ENCODE data around the gene CDH4. TPM values are rescaled to one million over a fixed set of nuclear protein-coding genes. Genes with fewer than 3 reads are reported as not detected.
"Not testable (repeated sequence)": the region's sequence is repeated elsewhere in the genome, so short reads cannot be mapped to it uniquely, and the experiment has no call there.

Gene CDH4
- total and polyA plus RNA-seq, 2 donors (not counting 1 experiment from before 2014, with no cell fraction given) = not detected

DNA sequence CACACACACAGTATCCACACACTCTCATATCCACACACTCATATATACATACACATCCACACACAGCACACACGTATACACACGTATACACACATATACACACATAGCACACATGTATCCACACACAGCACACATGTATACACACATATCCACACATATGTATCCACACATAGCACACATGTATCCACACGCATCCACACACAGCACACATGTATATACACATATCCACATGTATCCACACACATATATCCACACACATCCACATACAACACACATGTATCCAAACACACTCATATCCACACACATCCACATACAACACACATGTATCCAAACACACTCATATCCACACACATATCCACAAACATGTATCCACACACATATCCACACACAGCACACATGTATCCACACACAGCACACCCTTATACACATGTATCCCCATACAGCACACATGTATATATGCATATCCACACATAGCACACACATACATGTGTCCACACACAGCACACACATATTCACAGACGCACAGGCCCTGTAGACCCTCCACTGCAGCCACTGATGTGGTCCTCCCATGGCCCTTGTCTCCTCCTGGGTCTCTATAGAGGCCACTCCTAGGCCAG lies 172.1 kb downstream of the CDH4 start:
- Histone ChIP-seq H3K9me3 (ENCODE audit: control extremely low read depth in 1 of 3, control insufficient read depth in 2 of 3, insufficient read depth in 1 of 3, low read length in 2 of 3) (peaks cover 0 to 48% (median 0%) of the 10 kb centered on the region in 3 donors), H3K4me1 (ENCODE audit: control insufficient read depth in 2 of 2, insufficient read depth in 2 of 2, low read length in 2 of 2) (no peaks in the 10 kb centered on the region), H3K36me3 (replicated peaks in 1 of 2; ENCODE audit: control extremely low read depth in 1 of 2, control insufficient read depth in 1 of 2, extremely low read depth in 1 of 2, insufficient read depth in 2 of 2, low read length in 1 of 2) (no peaks in the 10 kb centered on the region), H4K20me1 (ENCODE audit: control insufficient read depth, insufficient read depth, low read length, poor library complexity, severe bottlenecking) (no peaks in the 10 kb centered on the region), H3K79me2 (ENCODE audit: control insufficient read depth, insufficient read depth, low read length) (no peaks in the 10 kb centered on the region), H2AFZ (ENCODE audit: insufficient read depth, low read depth, low read length, poor library complexity, severe bottlenecking) (no peak overlapping the region), H3K9ac (ENCODE audit: low read length) (no peak overlapping the region), H3K4me3 (ENCODE audit: control extremely low read depth in 1 of 5, extremely low read depth in 1 of 5, insufficient read depth in 1 of 5, low read depth in 2 of 5, low read length in 4 of 5) (no peak overlapping the region), H3K4me2 (replicated peaks; ENCODE audit: low read depth, low read length, poor library complexity, severe bottlenecking) (no peak overlapping the region), H3K27me3 (replicated peaks in 1 of 4; ENCODE audit: control extremely low read depth in 1 of 4, control insufficient read depth in 3 of 4, insufficient read depth in 4 of 4, low read length in 3 of 4) (no peaks in the 10 kb centered on the region), H3K27ac (ENCODE audit: low read length in 2 of 2) (no peak overlapping the region)
- intact Hi-C loops (cut with micrococcal nuclease) = no loop called here
- ChIA-PET POLR2A (no interaction called here), CTCF (no interaction called here)
- Mint-ChIP-seq H3K27ac (no peak overlapping the region), H3K9me3 (ENCODE audit: insufficient read depth) (no peaks in the 10 kb centered on the region), H3K27me3 (no peaks in the 10 kb centered on the region), H3K4me3 (no peak overlapping the region), H3K4me1 (no peaks in the 10 kb centered on the region)
- DNase-seq (no peak), ATAC-seq (ENCODE audit: low read depth) (no peak)
- TF ChIP-seq EZH2 (IDR thresholded peaks at IDR 0.05; ENCODE audit: borderline replicate concordance, insufficient read depth, low read depth, low read length, poor library complexity, severe bottlenecking) = no peak
- TF ChIP-seq, protein P1, sequence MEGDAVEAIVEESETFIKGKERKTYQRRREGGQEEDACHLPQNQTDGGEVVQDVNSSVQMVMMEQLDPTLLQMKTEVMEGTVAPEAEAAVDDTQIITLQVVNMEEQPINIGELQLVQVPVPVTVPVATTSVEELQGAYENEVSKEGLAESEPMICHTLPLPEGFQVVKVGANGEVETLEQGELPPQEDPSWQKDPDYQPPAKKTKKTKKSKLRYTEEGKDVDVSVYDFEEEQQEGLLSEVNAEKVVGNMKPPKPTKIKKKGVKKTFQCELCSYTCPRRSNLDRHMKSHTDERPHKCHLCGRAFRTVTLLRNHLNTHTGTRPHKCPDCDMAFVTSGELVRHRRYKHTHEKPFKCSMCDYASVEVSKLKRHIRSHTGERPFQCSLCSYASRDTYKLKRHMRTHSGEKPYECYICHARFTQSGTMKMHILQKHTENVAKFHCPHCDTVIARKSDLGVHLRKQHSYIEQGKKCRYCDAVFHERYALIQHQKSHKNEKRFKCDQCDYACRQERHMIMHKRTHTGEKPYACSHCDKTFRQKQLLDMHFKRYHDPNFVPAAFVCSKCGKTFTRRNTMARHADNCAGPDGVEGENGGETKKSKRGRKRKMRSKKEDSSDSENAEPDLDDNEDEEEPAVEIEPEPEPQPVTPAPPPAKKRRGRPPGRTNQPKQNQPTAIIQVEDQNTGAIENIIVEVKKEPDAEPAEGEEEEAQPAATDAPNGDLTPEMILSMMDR (IDR thresholded peaks at IDR 0.05) = no peak
- 90% methylated on average over 4 of the region's 4 CpGs for WGBS (ENCODE audit: insufficient coverage)

DNA sequence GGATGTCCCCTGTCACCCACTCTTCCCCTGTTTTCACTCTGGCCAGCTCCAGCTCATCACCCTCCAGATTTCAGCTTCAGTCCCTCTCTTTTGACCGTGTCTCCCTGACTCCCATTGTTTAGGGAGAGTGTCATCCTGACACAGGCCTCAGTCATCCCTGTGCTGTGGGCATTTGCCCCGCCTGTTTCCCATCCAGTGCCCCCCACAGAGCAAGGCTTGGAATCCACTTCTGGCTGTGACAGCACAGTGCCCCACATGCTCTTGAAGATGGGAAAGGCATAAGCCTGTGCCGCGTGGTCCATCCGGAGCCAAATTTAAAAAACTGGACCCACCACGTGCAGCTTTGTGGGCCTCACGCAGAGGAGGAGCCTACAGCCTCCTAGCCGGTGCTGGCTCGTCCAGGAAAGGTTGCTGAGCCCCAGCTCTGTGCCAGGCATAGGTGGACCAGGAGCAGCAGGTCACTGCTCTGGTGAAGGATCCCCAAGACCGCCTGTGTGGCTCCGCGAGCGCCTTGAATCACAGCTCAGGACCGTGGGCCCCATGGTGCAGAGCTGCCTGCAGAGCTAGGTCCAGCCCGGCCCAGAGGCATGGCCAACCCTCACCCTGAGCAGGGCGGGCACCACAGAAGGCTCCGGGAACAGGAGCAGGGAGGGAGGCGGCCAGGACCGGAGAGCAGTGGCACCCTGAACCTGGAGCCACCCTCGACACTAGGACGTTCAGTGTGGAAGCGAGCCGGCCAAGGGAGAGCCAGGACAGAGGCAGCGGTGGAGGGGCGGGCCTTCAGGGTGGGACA lies 172.8 kb downstream of the CDH4 start:
- 95% methylated on average over 25 of the region's 25 CpGs for WGBS (ENCODE audit: insufficient coverage)
- ChIA-PET POLR2A (no interaction called here), CTCF (no interaction called here)
- ATAC-seq (ENCODE audit: low read depth) (no peak), DNase-seq (no peak)
- H3K9me3 ChIP-seq (ENCODE audit: control extremely low read depth in 1 of 3, control insufficient read depth in 2 of 3, insufficient read depth in 1 of 3, low read length in 2 of 3) = peaks cover 0 to 44% (median 0%) of the 10 kb centered on the region in 3 donors
- intact Hi-C loops (cut with micrococcal nuclease) = no loop called here
- no peaks in the 10 kb centered on the region for H3K4me1 Mint-ChIP-seq
- H3K79me2 ChIP-seq (ENCODE audit: control insufficient read depth, insufficient read depth, low read length) = no peaks in the 10 kb centered on the region
- H3K27me3 ChIP-seq (replicated peaks in 1 of 4; ENCODE audit: control extremely low read depth in 1 of 4, control insufficient read depth in 3 of 4, insufficient read depth in 4 of 4, low read length in 3 of 4) = no peaks in the 10 kb centered on the region
- H3K4me1 ChIP-seq (ENCODE audit: control insufficient read depth in 2 of 2, insufficient read depth in 2 of 2, low read length in 2 of 2) = no peaks in the 10 kb centered on the region
- no peak overlapping the region for H3K27ac ChIP-seq (ENCODE audit: low read length in 2 of 2)
- no peaks in the 10 kb centered on the region for H4K20me1 ChIP-seq (ENCODE audit: control insufficient read depth, insufficient read depth, low read length, poor library complexity, severe bottlenecking)
- H3K4me2 ChIP-seq (replicated peaks; ENCODE audit: low read depth, low read length, poor library complexity, severe bottlenecking) = no peak overlapping the region
- no peaks in the 10 kb centered on the region for H3K27me3 Mint-ChIP-seq
- no peak overlapping the region for H2AFZ ChIP-seq (ENCODE audit: insufficient read depth, low read depth, low read length, poor library complexity, severe bottlenecking)
- no peak overlapping the region for H3K27ac Mint-ChIP-seq
- H3K9me3 Mint-ChIP-seq (ENCODE audit: insufficient read depth) = no peaks in the 10 kb centered on the region
- H3K4me3 Mint-ChIP-seq = no peak overlapping the region
- H3K9ac ChIP-seq (ENCODE audit: low read length) = no peak overlapping the region
- no peak overlapping the region for H3K4me3 ChIP-seq (ENCODE audit: control extremely low read depth in 1 of 5, extremely low read depth in 1 of 5, insufficient read depth in 1 of 5, low read depth in 2 of 5, low read length in 4 of 5)
- H3K36me3 ChIP-seq (replicated peaks in 1 of 2; ENCODE audit: control extremely low read depth in 1 of 2, control insufficient read depth in 1 of 2, extremely low read depth in 1 of 2, insufficient read depth in 2 of 2, low read length in 1 of 2) = no peaks in the 10 kb centered on the region
- no peak for TF ChIP-seq EZH2 (IDR thresholded peaks at IDR 0.05; ENCODE audit: borderline replicate concordance, insufficient read depth, low read depth, low read length, poor library complexity, severe bottlenecking)
- TF ChIP-seq, protein P1 (IDR thresholded peaks at IDR 0.05) = no peak

DNA sequence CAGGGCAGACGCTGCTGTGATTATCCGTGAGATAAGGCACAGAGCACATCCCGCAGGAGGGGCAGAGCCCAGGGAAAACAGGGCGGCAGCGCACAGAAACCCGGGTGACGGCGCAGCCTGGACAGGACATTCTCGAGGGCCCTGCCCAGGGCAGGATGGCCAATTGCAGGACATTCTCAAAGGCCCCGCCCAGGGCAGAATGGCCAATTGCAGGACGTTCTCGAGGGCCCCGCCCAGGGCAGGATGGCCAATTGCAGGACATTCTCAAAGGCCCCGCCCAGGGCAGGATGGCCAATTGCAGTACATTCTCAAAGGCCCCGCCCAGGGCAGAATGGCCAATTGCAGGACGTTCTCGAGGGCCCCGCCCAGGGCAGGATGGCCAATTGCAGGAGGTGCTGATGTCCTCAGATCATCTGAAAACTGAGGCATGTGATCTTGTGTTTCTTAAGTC lies 173.5 kb downstream of the CDH4 start:
- H3K4me2 ChIP-seq (replicated peaks; ENCODE audit: low read depth, low read length, poor library complexity, severe bottlenecking); POLR2A ChIA-PET; H3K79me2 ChIP-seq (ENCODE audit: control insufficient read depth, insufficient read depth, low read length); H3K4me3 ChIP-seq (ENCODE audit: control extremely low read depth in 1 of 5, extremely low read depth in 1 of 5, insufficient read depth in 1 of 5, low read depth in 2 of 5, low read length in 4 of 5); H3K27me3 ChIP-seq (replicated peaks in 1 of 4; ENCODE audit: control extremely low read depth in 1 of 4, control insufficient read depth in 3 of 4, insufficient read depth in 4 of 4, low read length in 3 of 4); ATAC-seq (ENCODE audit: low read depth); H3K9me3 Mint-ChIP-seq (ENCODE audit: insufficient read depth); CTCF ChIA-PET; H2AFZ ChIP-seq (ENCODE audit: insufficient read depth, low read depth, low read length, poor library complexity, severe bottlenecking); H3K4me1 ChIP-seq (ENCODE audit: control insufficient read depth in 2 of 2, insufficient read depth in 2 of 2, low read length in 2 of 2); H3K27ac ChIP-seq (ENCODE audit: low read length in 2 of 2); intact Hi-C loops (cut with micrococcal nuclease); H3K4me3 Mint-ChIP-seq; H3K4me1 Mint-ChIP-seq; H3K27me3 Mint-ChIP-seq; DNase-seq; H3K36me3 ChIP-seq (replicated peaks in 1 of 2; ENCODE audit: control extremely low read depth in 1 of 2, control insufficient read depth in 1 of 2, extremely low read depth in 1 of 2, insufficient read depth in 2 of 2, low read length in 1 of 2); H3K27ac Mint-ChIP-seq; H4K20me1 ChIP-seq (ENCODE audit: control insufficient read depth, insufficient read depth, low read length, poor library complexity, severe bottlenecking); H3K9ac ChIP-seq (ENCODE audit: low read length): not testable (repeated sequence)
- peaks cover 0 to 37% (median 0%) of the 10 kb centered on the region in 3 donors for H3K9me3 ChIP-seq (ENCODE audit: control extremely low read depth in 1 of 3, control insufficient read depth in 2 of 3, insufficient read depth in 1 of 3, low read length in 2 of 3)
- WGBS (ENCODE audit: insufficient coverage) = 89% methylated on average over 18 of the region's 18 CpGs

All from B cell (primary cell).